GM12891 (cell line): ENCODE data around the gene ARHGAP6.

ENCODE experiments used
- POLR2A ChIP-seq: IDR thresholded peaks from 2 replicates; pipeline ENCODE4 v1.6.1; 2011; ENCODE audit warnings: low read depth, low read length, control low read depth
- POLR2AphosphoS5 ChIP-seq: IDR thresholded peaks from 2 replicates; pipeline ENCODE4 v1.6.1; 2011; ENCODE audit warnings: low read depth, low read length, control low read depth
- TAF1 ChIP-seq: IDR thresholded peaks from 2 replicates; pipeline ENCODE4 v1.6.1; 2011; ENCODE audit warnings: low read depth, low read length, control low read depth

DNA sequence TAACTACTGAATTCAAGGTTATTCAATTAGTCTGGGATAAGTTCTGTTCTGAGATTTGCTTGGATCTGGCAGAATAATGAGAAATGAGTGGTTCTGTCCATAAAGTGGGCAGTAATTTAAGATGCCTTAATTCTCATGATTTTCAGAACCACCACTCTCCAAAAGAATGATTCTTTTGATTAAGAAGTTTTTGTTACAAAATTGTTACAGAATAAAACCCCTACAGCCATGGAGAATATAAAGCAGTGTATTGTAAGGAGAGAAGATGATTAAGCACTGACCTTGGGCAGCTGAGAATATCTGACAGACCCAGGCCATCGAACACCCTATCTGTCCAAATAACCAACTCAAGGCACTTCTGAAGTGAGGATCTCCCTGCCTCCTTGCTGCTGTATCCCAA is 360.1 kb downstream of the ARHGAP6 start:
- no peak for TF ChIP-seq POLR2AphosphoS5
- TF ChIP-seq POLR2A = no peak
- TF ChIP-seq TAF1 = no peak
